IMR-90 (cell line): ENCODE measurements around the gene MTX2. TPM values are rescaled to one million over a fixed set of nuclear protein-coding genes. Genes with fewer than 3 reads are reported as not detected.

Source experiments
- ATAC-seq: fragments of 200-7000 bp; cut with Tn5 transposase; 2 replicates; pipeline ENCODE4 v1.9.1; 2020; ENCODE audit warnings: low read depth, mild to moderate bottlenecking, moderate library complexity
- BruUV-seq: library from RNA; stranded (reverse); fragments of 400-500 nt; replicated peaks from 2 replicates; lab custom pipeline; 2021; lab: Mats Ljungman, UMichigan
- CTCF ChIA-PET: fragments of 300-600 bp; formaldehyde crosslinking; extraction: SDS; loops from one replicate; lab custom pipeline; 2021; ENCODE audit warnings: antibody characterized with exemption; lab: Yijun Ruan, JAX
- POLR2A ChIA-PET: fragments of 300-600 bp; sonication (Branson Sonifier 250); formaldehyde crosslinking; loops from one replicate; lab custom pipeline; 2022; ENCODE audit warnings: antibody characterized with exemption; ENCODE audit not compliant: unreplicated experiment; lab: Charles Lee
- DNase-seq: peaks from one replicate; pipeline ENCODE4 v3.0.0; 2013
- H2AFZ ChIP-seq: replicated peaks from 2 replicates; pipeline ENCODE3; 2013; ENCODE audit warnings: low read length, mild to moderate bottlenecking; ENCODE audit not compliant: poor library complexity
- H2AK5ac ChIP-seq: 2 replicates; pipeline ENCODE4 v1.6.1; 2013; ENCODE audit warnings: low read depth, low read length, inconsistent platforms
- H2AK9ac ChIP-seq: replicated peaks from 2 replicates; pipeline ENCODE3; 2013; ENCODE audit warnings: mild to moderate bottlenecking, low read depth, low read length, moderate library complexity; ENCODE audit not compliant: poor library complexity
- H2BK120ac ChIP-seq: 2 replicates; pipeline ENCODE4 v1.6.1; 2013; ENCODE audit warnings: low read depth, low read length, inconsistent platforms
- H2BK15ac ChIP-seq: 3 replicates; pipeline ENCODE4 v1.6.1; 2013; ENCODE audit warnings: low read depth, low read length, inconsistent platforms
- H2BK20ac ChIP-seq: 2 replicates; pipeline ENCODE4 v1.6.1; 2013; ENCODE audit warnings: low read depth, mild to moderate bottlenecking, inconsistent platforms, low read length, moderate library complexity
- H2BK5ac ChIP-seq: 2 replicates; pipeline ENCODE4 v1.6.1; 2013; ENCODE audit warnings: mild to moderate bottlenecking, low read depth, low read length, inconsistent platforms; ENCODE audit not compliant: poor library complexity, severe bottlenecking
- H3K14ac ChIP-seq: replicated peaks from 2 replicates; pipeline ENCODE4 v1.6.1; 2013; ENCODE audit warnings: low read depth, low read length, inconsistent platforms
- H3K18ac ChIP-seq: 2 replicates; pipeline ENCODE4 v1.6.1; 2013; ENCODE audit warnings: low read depth, low read length, control low read depth
- H3K23ac ChIP-seq: 2 replicates; pipeline ENCODE4 v1.6.1; 2013; ENCODE audit warnings: low read depth, low read length, inconsistent platforms
- H3K27ac ChIP-seq: 2 replicates; pipeline ENCODE4 v1.5.1; 2013; ENCODE audit warnings: mild to moderate bottlenecking, control low read depth, low read length; ENCODE audit not compliant: insufficient read depth
- H3K27me3 ChIP-seq: 2 replicates; pipeline ENCODE4 v1.6.1; 2013; ENCODE audit warnings: low read length; ENCODE audit not compliant: control insufficient read depth, insufficient read depth
- H3K36me3 ChIP-seq: 2 replicates; pipeline ENCODE4 v1.6.1; 2013; ENCODE audit warnings: low read length, mixed read lengths; ENCODE audit not compliant: control insufficient read depth, insufficient read depth
- H3K4ac ChIP-seq: 2 replicates; pipeline ENCODE4 v1.6.1; 2013; ENCODE audit warnings: low read depth, low read length, inconsistent platforms
- H3K4me1 ChIP-seq: 2 replicates; pipeline ENCODE4 v1.6.1; 2013; ENCODE audit warnings: low read length, mixed read lengths; ENCODE audit not compliant: control insufficient read depth, insufficient read depth
- H3K4me2 ChIP-seq: 2 replicates; pipeline ENCODE4 v1.6.1; 2013; ENCODE audit warnings: low read depth, mild to moderate bottlenecking, control low read depth, low read length, moderate library complexity
- H3K4me3 ChIP-seq: 2 replicates; pipeline ENCODE4 v1.5.1; 2013; ENCODE audit warnings: low read depth, mild to moderate bottlenecking, control low read depth, low read length, moderate library complexity; ENCODE audit not compliant: insufficient read depth
- H3K56ac ChIP-seq: 2 replicates; pipeline ENCODE4 v1.6.1; 2013; ENCODE audit warnings: low read length, inconsistent platforms; ENCODE audit not compliant: insufficient read depth; ENCODE audit errors: extremely low read depth
- H3K79me1 ChIP-seq, 2 experiments: 2 replicates each; pipeline ENCODE4 v1.6.1; 2013; ENCODE audit warnings: low read length in 2 of 2, inconsistent platforms in 1 of 2, low read depth in 1 of 2
- H3K9ac ChIP-seq: 2 replicates; pipeline ENCODE4 v1.6.1; 2013; ENCODE audit warnings: low read depth, low read length, control low read depth
- H3K9me1 ChIP-seq: 2 replicates; pipeline ENCODE4 v1.6.1; 2013; ENCODE audit warnings: low read length, inconsistent platforms; ENCODE audit not compliant: insufficient read depth
- H3K9me3 ChIP-seq: 2 replicates; pipeline ENCODE4 v1.6.1; 2013; ENCODE audit warnings: low read length; ENCODE audit not compliant: control insufficient read depth, insufficient read depth
- H4K20me1 ChIP-seq: 2 replicates; pipeline ENCODE4 v1.6.1; 2013; ENCODE audit warnings: low read length, inconsistent platforms; ENCODE audit not compliant: insufficient read depth
- H4K5ac ChIP-seq: 2 replicates; pipeline ENCODE4 v1.6.1; 2013; ENCODE audit warnings: mild to moderate bottlenecking, low read depth, low read length, control low read depth
- H4K8ac ChIP-seq, 2 experiments: 2 replicates each; pipeline ENCODE4 v1.6.1; 2013; ENCODE audit warnings: low read depth in 2 of 2, low read length in 2 of 2, control low read depth in 1 of 2, inconsistent platforms in 1 of 2
- H4K91ac ChIP-seq: 2 replicates; pipeline ENCODE4 v1.6.1; 2013; ENCODE audit warnings: low read depth, low read length, inconsistent platforms; ENCODE audit not compliant: insufficient read depth
- CHD1 ChIP-seq: IDR thresholded peaks from 2 replicates; pipeline ENCODE4 v1.6.1; 2012; ENCODE audit warnings: low read depth, low read length, improper control_type of control experiment
- FOS ChIP-seq: fragments of 150-350 bp; IDR thresholded peaks from 2 replicates; pipeline ENCODE4 v1.6.1; 2016; ENCODE audit warnings: low read depth, low read length
- MXI1 ChIP-seq: IDR thresholded peaks from 2 replicates; pipeline ENCODE4 v1.6.1; 2012; ENCODE audit warnings: low read depth, mild to moderate bottlenecking, low read length, moderate library complexity, borderline replicate concordance
- dilution Hi-C: fragments of 300-500 bp; cut with HindIII; formaldehyde crosslinking; loops from one replicate; pipeline ENCODE4 v1.14.3; 2018; ENCODE audit warnings: low sequenced_read_pairs; ENCODE audit not compliant: unreplicated experiment
- in situ Hi-C: fragments of 300-500 bp; cut with MboI; formaldehyde crosslinking; loops from 3 replicates; pipeline ENCODE4 v1.14.3; 2019; ENCODE audit warnings: low sequenced_read_pairs, inconsistent platforms, mixed read lengths
- intact Hi-C: fragments of 100-400 bp; cut with micrococcal nuclease; formaldehyde crosslinking; loops from 2 replicates; pipeline ENCODE4 v1.10.0; 2022
- polyA plus RNA-seq, 3 experiments: library from polyadenylated mRNA; depleted of rRNA; stranded (reverse); fragments of >200 nt; gene quantifications; 2 replicates each; pipeline ENCODE4 v1.2.3, GENCODE V29; 2012; ENCODE audit warnings: low replicate concordance in 1 of 3
- total RNA-seq: library from RNA; depleted of rRNA; stranded (reverse); fragments of >200 nt; gene quantifications from 2 replicates; pipeline ENCODE4 v1.2.3, GENCODE V29; 2012

MTX2 gene
- total and polyA plus RNA-seq, 2 of the 4 experiments (the other 2 are of a cell fraction): 24.9 to 37.8 TPM

- Histone ChIP-seq H3K23ac (no peak overlapping the region), H3K9ac (no peak overlapping the region), H4K8ac (no peak overlapping the region), H4K20me1 (no peaks in the 10 kb centered on the region), H3K27me3 (no peaks in the 10 kb centered on the region), H2BK5ac (no peak overlapping the region), H3K56ac (no peak overlapping the region), H3K4me2 (no peak overlapping the region), H3K4me3 (no peak overlapping the region), H2AFZ (no peak overlapping the region), H3K4ac (no peak overlapping the region), H3K27ac (no peak overlapping the region), H4K5ac (no peak overlapping the region), H3K18ac (no peak overlapping the region), H3K9me1 (peaks cover 4% of the 10 kb centered on the region; the same call in 1 of the 2 replicates), H2BK15ac (no peak overlapping the region), H3K4me1 (no peaks in the 10 kb centered on the region), H2AK9ac (no peak overlapping the region), H3K36me3 (no peaks in the 10 kb centered on the region), H2BK120ac (no peak overlapping the region), H2BK20ac (no peak overlapping the region), H4K91ac (no peak overlapping the region), H2AK5ac (no peak overlapping the region), H3K79me1 (peaks cover 0 to 20% of the 10 kb centered on the region in 2 experiments), H3K9me3 (no peaks in the 10 kb centered on the region), H3K14ac (no peak overlapping the region)
- no peak for TF ChIP-seq MXI1
- no peak for TF ChIP-seq FOS
- TF ChIP-seq CHD1: no peak
- no peak for ATAC-seq
- intact Hi-C loops (no loop called here), in situ Hi-C loops (no loop called here), dilution Hi-C loops (no loop called here)
- POLR2A ChIA-PET: no interaction called here
- DNase-seq: no peak
- BruUV-seq: no TSS peak
- CTCF ChIA-PET: no interaction called here
Measured at GRCh38 chr2:176291809-176292283, 22.6 kb downstream of the MTX2 start.
